Keratinocyte (primary cell): ENCODE data around the gene TFCP2L1. TPM values are rescaled to one million over a fixed set of nuclear protein-coding genes. Genes with fewer than 3 reads are reported as not detected.

Source experiments
- DNase-seq: peaks from one replicate; pipeline ENCODE4 v3.0.0-alpha.2; 2011; ENCODE audit warnings: low read depth, missing footprints, low spot score
- FAIRE-seq: peaks from 2 replicates; lab custom pipeline; 2011; peaks lifted over from hg19 to GRCh38; lab: Jason Lieb, UNC
- H2AFZ ChIP-seq: 2 replicates; pipeline ENCODE4 v1.6.0; 2012; ENCODE audit warnings: low read length, control low read depth, inconsistent platforms; ENCODE audit not compliant: control insufficient read depth
- H3K27ac ChIP-seq: 2 replicates; pipeline ENCODE4 v1.5.1; 2011; ENCODE audit warnings: low read length; ENCODE audit not compliant: control insufficient read depth, insufficient read depth
- H3K27me3 ChIP-seq: 3 replicates; pipeline ENCODE4 v1.6.0; 2011; ENCODE audit warnings: low read length; ENCODE audit not compliant: control insufficient read depth, insufficient read depth; ENCODE audit errors: extremely low read depth
- H3K36me3 ChIP-seq, 2 experiments: 2 replicates in 1 of 2; 3 replicates in 1 of 2; pipeline ENCODE4 v1.5.1; 2011; ENCODE audit warnings: low read length in 2 of 2, mild to moderate bottlenecking in 1 of 2; ENCODE audit not compliant: control insufficient read depth in 2 of 2, insufficient read depth in 2 of 2; ENCODE audit errors: extremely low read depth in 1 of 2
- H3K4me1 ChIP-seq: 3 replicates; pipeline ENCODE4 v1.5.1; 2011; ENCODE audit warnings: low read length; ENCODE audit not compliant: control insufficient read depth, insufficient read depth; ENCODE audit errors: extremely low read depth
- H3K4me2 ChIP-seq: 3 replicates; pipeline ENCODE4 v1.6.0; 2011; ENCODE audit warnings: low read depth, low read length; ENCODE audit not compliant: control insufficient read depth, insufficient read depth; ENCODE audit errors: extremely low read depth
- H3K4me3 ChIP-seq, 3 experiments: fragments of 200-600 bp in 1 of 3; sonication (generic) in 1 of 3; 2 replicates in 2 of 3; 3 replicates in 1 of 3; pipeline ENCODE4 v1.5.1; 2011 to 2016; ENCODE audit warnings: low read length in 3 of 3, mild to moderate bottlenecking in 3 of 3, control low read depth in 2 of 3, inconsistent platforms in 1 of 3, low read depth in 1 of 3, mixed read lengths in 1 of 3, mixed run types in 1 of 3, moderate library complexity in 1 of 3; ENCODE audit not compliant: control insufficient read depth in 2 of 3, insufficient read depth in 2 of 3; ENCODE audit errors: extremely low read depth in 1 of 3
- H3K79me2 ChIP-seq: 2 replicates; pipeline ENCODE4 v1.6.0; 2012; ENCODE audit warnings: low read length; ENCODE audit not compliant: control insufficient read depth, insufficient read depth
- H3K9ac ChIP-seq: 3 replicates; pipeline ENCODE4 v1.6.0; 2011; ENCODE audit warnings: low read length; ENCODE audit not compliant: control insufficient read depth, insufficient read depth; ENCODE audit errors: extremely low read depth
- H3K9me1 ChIP-seq: 3 replicates; pipeline ENCODE4 v1.6.0; 2011; ENCODE audit warnings: low read length; ENCODE audit not compliant: control insufficient read depth, insufficient read depth; ENCODE audit errors: extremely low read depth
- H3K9me3 ChIP-seq: 2 replicates; pipeline ENCODE4 v1.5.1; 2012; ENCODE audit warnings: low read depth, low read length; ENCODE audit not compliant: control insufficient read depth
- H4K20me1 ChIP-seq: 3 replicates; pipeline ENCODE4 v1.6.0; 2011; ENCODE audit warnings: low read length; ENCODE audit not compliant: control insufficient read depth, insufficient read depth; ENCODE audit errors: extremely low read depth
- CTCF ChIP-seq, 3 experiments: IDR thresholded peaks in 1 of 3; conservative IDR thresholded peaks in 1 of 3; optimal IDR thresholded peaks in 1 of 3; 2 replicates in 2 of 3; 3 replicates in 1 of 3; pipeline versions ENCODE3 to v1.5.1; 2011; ENCODE audit warnings: low read length in 3 of 3, mild to moderate bottlenecking in 3 of 3, moderate library complexity in 2 of 3, control low read depth in 1 of 3, inconsistent platforms in 1 of 3; ENCODE audit not compliant: insufficient read depth in 2 of 3; ENCODE audit errors: extremely low read depth in 1 of 3
- EZH2 ChIP-seq: IDR thresholded peaks from one replicate; pipeline ENCODE4 v1.6.1; 2012; ENCODE audit warnings: inconsistent platforms, mild to moderate bottlenecking, low read length, moderate library complexity
- dilution Hi-C: fragments of 300-500 bp; cut with MboI; formaldehyde crosslinking; loops from one replicate; pipeline ENCODE4 v1.7.0; 2020; ENCODE audit warnings: low sequenced_read_pairs; ENCODE audit not compliant: extremely low pct_ligation_motif_present
- polyA plus RNA-seq, 5 experiments: library from polyadenylated mRNA; depleted of rRNA in 3 of 5; stranded (reverse) in 3 of 5; stranded (forward) in 1 of 5; unstranded in 1 of 5; fragments of >200 nt; gene quantifications; 1 replicate in 1 of 5; 2 replicates in 3 of 5; 3 replicates in 1 of 5; pipeline versions ENCODE4 v1.2.1 to v1.2.3, GENCODE V29; 2011 to 2012; ENCODE audit warnings: missing spikeins in 2 of 5, low read depth in 1 of 5, low replicate concordance in 1 of 5

The TFCP2L1 gene
- polyA plus RNA-seq, 1 donor (not counting 4 experiments of a cell fraction or from before 2014, with no cell fraction given), result 29.4 TPM

DNA sequence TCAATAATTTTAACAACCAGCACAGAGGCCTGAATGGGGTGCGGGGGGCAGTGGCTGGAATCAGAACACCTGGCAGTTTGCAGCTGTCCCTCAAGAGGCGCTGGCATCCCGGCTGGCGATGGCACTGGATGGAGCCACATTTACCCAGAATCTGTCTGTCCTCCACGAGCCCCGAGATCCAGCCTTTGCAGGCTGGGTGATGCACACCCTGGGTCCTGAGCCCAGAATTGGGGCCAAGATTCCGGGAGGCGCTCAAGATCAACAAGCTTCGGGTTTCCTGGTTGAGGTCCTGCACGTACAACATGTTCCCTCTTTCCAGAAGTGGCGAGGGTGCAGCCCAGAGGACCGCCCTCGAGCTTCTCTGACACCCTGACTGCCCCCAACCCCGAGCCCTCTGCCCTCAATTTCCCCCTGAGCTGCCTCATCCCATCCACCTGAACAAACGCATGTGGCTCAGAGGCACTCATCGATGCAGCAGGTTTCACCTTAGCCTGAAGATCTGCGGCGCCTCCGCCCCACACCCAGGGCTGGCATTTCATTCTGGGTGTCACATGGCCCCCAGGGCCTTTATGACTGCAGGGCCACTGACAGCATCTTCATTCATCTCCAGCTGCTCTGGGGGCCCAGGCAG, 97.5 kb downstream of the TFCP2L1 start:
- Histone ChIP-seq H3K9ac (no peak overlapping the region), H4K20me1 (no peaks in the 10 kb centered on the region), H3K27me3 (no peaks in the 10 kb centered on the region), H3K9me1 (no peaks in the 10 kb centered on the region), H3K4me2 (no peak overlapping the region), H3K36me3 (no peaks in the 10 kb centered on the region), H3K79me2 (no peaks in the 10 kb centered on the region), H3K9me3 (no peaks in the 10 kb centered on the region), H3K27ac (no peak overlapping the region), H3K4me1 (peaks cover 31% of the 10 kb centered on the region), H2AFZ (no peak overlapping the region), H3K4me3 (no peak overlapping the region)
- TF ChIP-seq EZH2 (no peak), CTCF (optimal IDR thresholded peaks at IDR 0.05 in 1 of 3, IDR thresholded peaks at IDR 0.05 in 1 of 3, conservative IDR thresholded peaks at IDR 0.05 in 1 of 3; ENCODE audit: extremely low read depth in 1 of 3, insufficient read depth in 2 of 3, low read length in 3 of 3) (no peak)
- DNase-seq, result no peak
- dilution Hi-C loops, result no loop called here
- no peak for FAIRE-seq

DNA sequence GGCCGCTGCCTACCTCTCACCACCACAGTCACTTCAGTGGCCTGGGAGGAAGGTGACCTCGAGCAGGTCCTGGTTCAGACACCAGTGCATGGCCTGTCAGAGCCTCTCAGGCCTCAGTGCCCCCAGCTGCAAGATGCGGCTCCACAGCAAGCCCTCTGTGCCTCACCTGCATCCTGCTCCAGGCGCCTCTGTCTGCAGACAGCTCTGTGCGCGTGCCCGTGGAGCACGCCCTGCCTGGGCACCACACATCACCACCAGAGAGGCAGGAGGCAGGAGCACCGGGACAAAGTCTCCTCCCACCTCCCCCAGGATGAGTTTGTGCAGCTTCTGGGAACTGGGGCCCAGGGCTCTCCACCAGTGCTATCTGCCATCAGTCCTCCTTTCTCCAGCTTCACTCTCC, 98.7 kb downstream of the TFCP2L1 start:
- TF ChIP-seq CTCF (optimal IDR thresholded peaks at IDR 0.05 in 1 of 3, IDR thresholded peaks at IDR 0.05 in 1 of 3, conservative IDR thresholded peaks at IDR 0.05 in 1 of 3; ENCODE audit: extremely low read depth in 1 of 3, insufficient read depth in 2 of 3, low read length in 3 of 3) (no peak), EZH2 (no peak)
- Histone ChIP-seq H2AFZ (no peak overlapping the region), H3K79me2 (no peaks in the 10 kb centered on the region), H3K27me3 (no peaks in the 10 kb centered on the region), H3K4me1 (peaks cover 42% of the 10 kb centered on the region), H3K9me3 (no peaks in the 10 kb centered on the region), H3K4me3 (no peak overlapping the region), H3K4me2 (peak overlapping the region; percentile 3), H4K20me1 (no peaks in the 10 kb centered on the region), H3K27ac (peak overlapping the region; percentile 55), H3K36me3 (no peaks in the 10 kb centered on the region), H3K9ac (peak overlapping the region; percentile 24), H3K9me1 (no peaks in the 10 kb centered on the region)
- DNase-seq (no peak), FAIRE-seq (no peak)
- dilution Hi-C loops, result no loop called here
